Neural progenitor cell (in vitro differentiated cells): ENCODE measurements around the gene MOCS2.

ENCODE experiments used
- EZH2 ChIP-seq: fragments of 200-600 bp; sonication (generic); IDR thresholded peaks from 2 replicates; pipeline ENCODE4 v1.6.1; 2017; ENCODE audit warnings: antibody characterized with exemption, mild to moderate bottlenecking, moderate library complexity
- TF ChIP-seq, protein P1 (sequence below): fragments of 200-600 bp; sonication (generic); IDR thresholded peaks from 2 replicates; pipeline ENCODE4 v1.5.1; 2017; ENCODE audit warnings: antibody characterized with exemption, mild to moderate bottlenecking

DNA sequence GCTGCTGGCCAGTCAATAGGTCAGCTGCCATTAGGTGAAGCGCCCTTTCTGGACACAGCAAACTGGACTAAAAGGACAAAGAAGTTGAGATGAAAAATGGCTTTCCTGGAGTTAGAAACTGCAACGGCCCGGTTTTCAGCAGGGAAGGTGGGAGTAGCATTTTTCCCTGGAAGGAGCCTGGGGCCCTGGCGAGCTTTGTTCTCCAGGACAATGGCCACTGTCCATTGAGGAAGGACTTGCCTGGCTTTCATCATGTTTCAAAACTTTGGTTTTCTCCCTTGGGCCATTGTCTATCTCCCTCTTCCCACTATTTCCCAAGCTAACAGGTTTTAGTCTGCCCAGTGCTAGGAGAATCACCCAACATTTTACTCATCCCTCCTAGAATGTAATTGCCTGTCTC, 56.2 kb downstream of the MOCS2 start:
- no peak for TF ChIP-seq EZH2
- TF ChIP-seq, protein P1, sequence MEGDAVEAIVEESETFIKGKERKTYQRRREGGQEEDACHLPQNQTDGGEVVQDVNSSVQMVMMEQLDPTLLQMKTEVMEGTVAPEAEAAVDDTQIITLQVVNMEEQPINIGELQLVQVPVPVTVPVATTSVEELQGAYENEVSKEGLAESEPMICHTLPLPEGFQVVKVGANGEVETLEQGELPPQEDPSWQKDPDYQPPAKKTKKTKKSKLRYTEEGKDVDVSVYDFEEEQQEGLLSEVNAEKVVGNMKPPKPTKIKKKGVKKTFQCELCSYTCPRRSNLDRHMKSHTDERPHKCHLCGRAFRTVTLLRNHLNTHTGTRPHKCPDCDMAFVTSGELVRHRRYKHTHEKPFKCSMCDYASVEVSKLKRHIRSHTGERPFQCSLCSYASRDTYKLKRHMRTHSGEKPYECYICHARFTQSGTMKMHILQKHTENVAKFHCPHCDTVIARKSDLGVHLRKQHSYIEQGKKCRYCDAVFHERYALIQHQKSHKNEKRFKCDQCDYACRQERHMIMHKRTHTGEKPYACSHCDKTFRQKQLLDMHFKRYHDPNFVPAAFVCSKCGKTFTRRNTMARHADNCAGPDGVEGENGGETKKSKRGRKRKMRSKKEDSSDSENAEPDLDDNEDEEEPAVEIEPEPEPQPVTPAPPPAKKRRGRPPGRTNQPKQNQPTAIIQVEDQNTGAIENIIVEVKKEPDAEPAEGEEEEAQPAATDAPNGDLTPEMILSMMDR = no peak
